Transverse colon (tissue), 4 donors: ENCODE measurements around the gene SMARCD3. TPM values are rescaled to one million over a fixed set of nuclear protein-coding genes. Genes with fewer than 3 reads are reported as not detected.

Source experiments
- DNase-seq: peaks from one replicate; pipeline ENCODE4 v3.0.0-alpha.2; 2019
- H3K27ac ChIP-seq, 4 donors: fragments of 200-600 bp; sonication (generic); 2 replicates each; pipeline ENCODE4 v1.5.1; 2016 to 2018; ENCODE audit warnings: inconsistent platforms in 4 of 4
- H3K27me3 ChIP-seq: fragments of 200-600 bp; sonication (generic); 2 replicates; pipeline ENCODE4 v1.5.1; 2017; ENCODE audit warnings: inconsistent platforms
- H3K36me3 ChIP-seq, 4 donors: fragments of 200-600 bp; sonication (generic); 2 replicates each; pipeline ENCODE4 v1.5.1; 2017 to 2019; ENCODE audit warnings: inconsistent platforms in 4 of 4
- H3K4me1 ChIP-seq, 4 donors: fragments of 200-600 bp; sonication (generic); 2 replicates each; pipeline ENCODE4 v1.5.1; 2017 to 2020; ENCODE audit warnings: inconsistent platforms in 4 of 4
- H3K4me3 ChIP-seq, 4 donors: fragments of 200-600 bp; sonication (generic); 1 replicate in 1 of 4; 2 replicates in 3 of 4; pipeline versions ENCODE4 v1.5.1 to v1.6.1; 2017 to 2019; ENCODE audit warnings: inconsistent platforms in 4 of 4
- H3K9me3 ChIP-seq, 2 donors: fragments of 200-600 bp; sonication (generic); 2 replicates each; pipeline ENCODE4 v1.5.1; 2017 to 2019; ENCODE audit warnings: inconsistent platforms in 2 of 2
- CTCF ChIP-seq, 5 experiments: fragments of 200-600 bp in 3 of 5; fragments of 450-650 bp in 2 of 5; sonication (generic) in 3 of 5; IDR thresholded peaks; 1 replicate in 2 of 5; 2 replicates in 3 of 5; pipeline ENCODE4 v1.5.1; 2016 to 2017; ENCODE audit warnings: antibody characterized with exemption in 5 of 5, inconsistent platforms in 3 of 5, mild to moderate bottlenecking in 2 of 5, moderate library complexity in 1 of 5
- EP300 ChIP-seq: sonication (generic); formaldehyde crosslinking; IDR thresholded peaks from one replicate; pipeline ENCODE4 v1.6.1; 2017; ENCODE audit warnings: antibody characterized with exemption, low read depth
- POLR2A ChIP-seq: fragments of 450-650 bp; IDR thresholded peaks from one replicate; pipeline ENCODE4 v1.6.1; 2016; ENCODE audit warnings: antibody characterized with exemption, mild to moderate bottlenecking, moderate library complexity
- POLR2AphosphoS5 ChIP-seq, 3 donors: sonication (generic); formaldehyde crosslinking; IDR thresholded peaks; one replicate each; pipeline ENCODE4 v1.6.1; 2016; ENCODE audit warnings: antibody characterized with exemption in 3 of 3
- WGBS, 2 donors: methylation state at CpG; one replicate each; pipeline ENCODE4 v1.1.5; 2018; ENCODE audit warnings: low coverage in 1 of 2; 5-methylcytosine and 5-hydroxymethylcytosine counted together
- in situ Hi-C, 4 donors: fragments of 200-750 bp; cut with MboI; loops; one replicate each; pipeline versions ENCODE4 v1.15.0 to v1.15.1; 2017; ENCODE audit warnings: low sequenced_read_pairs in 3 of 4, low pct_ligation_motif_present in 1 of 4, low pct_unique_long_range_greater_than_20kb in 1 of 4
- intact Hi-C: fragments of 100-400 bp; cut with DNase I; formaldehyde crosslinking; loops from one replicate; pipeline ENCODE4 v1.15.1; 2023; ENCODE audit warnings: low total_unique reads
- total RNA-seq, 4 donors: library from RNA; depleted of rRNA; stranded (reverse); fragments of >200 nt; gene quantifications; one replicate each; pipeline ENCODE4 v1.1.0, GENCODE V29; 2016

The SMARCD3 gene
- total RNA-seq, 4 donors from 2014 or later: 6.6 to 19.1 (median 9.9) TPM

DNA sequence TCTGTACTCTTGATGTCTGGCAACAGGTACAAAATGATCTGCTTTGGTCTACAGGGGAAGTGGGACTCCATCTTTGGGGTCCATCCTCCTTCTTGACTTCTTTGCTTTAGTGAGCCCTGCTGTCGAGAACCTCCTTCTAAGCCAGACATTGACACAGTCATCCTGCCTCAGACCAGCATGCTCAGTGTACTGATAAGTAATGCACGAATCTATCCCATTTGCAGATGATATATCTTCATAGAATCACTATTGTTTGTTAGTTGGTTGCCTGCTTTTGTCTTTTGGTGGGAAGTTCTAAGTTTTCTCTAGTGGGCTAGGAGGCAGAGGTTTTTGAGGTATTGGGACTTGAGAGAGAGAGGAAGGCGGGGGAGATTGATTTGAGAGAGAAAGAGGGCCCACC lies 47.1 kb downstream of the SMARCD3 start:
- H3K4me3 ChIP-seq: no peak overlapping the region
- H3K9me3 ChIP-seq: no peaks in the 10 kb centered on the region
- DNase-seq: no peak
- in situ Hi-C loops (no loop called here), intact Hi-C loops (no loop called here)
- H3K27me3 ChIP-seq: peaks cover 24% of the 10 kb centered on the region
- no peak overlapping the region for H3K27ac ChIP-seq
- H3K36me3 ChIP-seq: no peaks in the 10 kb centered on the region
- 80 to 100% methylated on average over 2 to 3 of the region's 3 CpGs for WGBS, 2 donors
- H3K4me1 ChIP-seq: peaks cover 0 to 4% (median 0%) of the 10 kb centered on the region in 4 donors
- TF ChIP-seq POLR2AphosphoS5 (IDR thresholded peaks at IDR 0.05) (no peak), POLR2A (no peak), CTCF (IDR thresholded peaks at IDR 0.05) (no peak), EP300 (no peak)

GRCh38 chr7:151198945-151199848 lies 49.3 kb downstream of the SMARCD3 start:
- no peak for TF ChIP-seq POLR2AphosphoS5 (IDR thresholded peaks at IDR 0.05)
- no peak overlapping the region for H3K27ac ChIP-seq
- H3K4me1 ChIP-seq: peaks cover 0 to 4% (median 0%) of the 10 kb centered on the region in 4 donors
- H3K27me3 ChIP-seq: peaks cover 13% of the 10 kb centered on the region
- in situ Hi-C loops: no loop called here
- H3K36me3 ChIP-seq: no peaks in the 10 kb centered on the region
- no peak overlapping the region for H3K4me3 ChIP-seq
- DNase-seq: no peak
- intact Hi-C loops: no loop called here
- 40 to 68% methylated on average over 3 to 30 of the region's 30 CpGs for WGBS, 2 donors
- H3K9me3 ChIP-seq: no peaks in the 10 kb centered on the region

- intact Hi-C loops: no loop called here
- Histone ChIP-seq H3K4me1 (peaks cover 0 to 4% (median 0%) of the 10 kb centered on the region in 4 donors), H3K9me3 (no peaks in the 10 kb centered on the region), H3K27me3 (peaks cover 4% of the 10 kb centered on the region), H3K36me3 (no peaks in the 10 kb centered on the region), H3K4me3 (no peak overlapping the region), H3K27ac (no peak overlapping the region)
- in situ Hi-C loops: no loop called here
- TF ChIP-seq EP300 (no peak), POLR2A (no peak), POLR2AphosphoS5 (IDR thresholded peaks at IDR 0.05) (no peak), CTCF (IDR thresholded peaks at IDR 0.05) (no peak)
- no peak for DNase-seq
Observed at GRCh38 chr7:151197932-151198331, 50.6 kb downstream of the SMARCD3 start.

DNA sequence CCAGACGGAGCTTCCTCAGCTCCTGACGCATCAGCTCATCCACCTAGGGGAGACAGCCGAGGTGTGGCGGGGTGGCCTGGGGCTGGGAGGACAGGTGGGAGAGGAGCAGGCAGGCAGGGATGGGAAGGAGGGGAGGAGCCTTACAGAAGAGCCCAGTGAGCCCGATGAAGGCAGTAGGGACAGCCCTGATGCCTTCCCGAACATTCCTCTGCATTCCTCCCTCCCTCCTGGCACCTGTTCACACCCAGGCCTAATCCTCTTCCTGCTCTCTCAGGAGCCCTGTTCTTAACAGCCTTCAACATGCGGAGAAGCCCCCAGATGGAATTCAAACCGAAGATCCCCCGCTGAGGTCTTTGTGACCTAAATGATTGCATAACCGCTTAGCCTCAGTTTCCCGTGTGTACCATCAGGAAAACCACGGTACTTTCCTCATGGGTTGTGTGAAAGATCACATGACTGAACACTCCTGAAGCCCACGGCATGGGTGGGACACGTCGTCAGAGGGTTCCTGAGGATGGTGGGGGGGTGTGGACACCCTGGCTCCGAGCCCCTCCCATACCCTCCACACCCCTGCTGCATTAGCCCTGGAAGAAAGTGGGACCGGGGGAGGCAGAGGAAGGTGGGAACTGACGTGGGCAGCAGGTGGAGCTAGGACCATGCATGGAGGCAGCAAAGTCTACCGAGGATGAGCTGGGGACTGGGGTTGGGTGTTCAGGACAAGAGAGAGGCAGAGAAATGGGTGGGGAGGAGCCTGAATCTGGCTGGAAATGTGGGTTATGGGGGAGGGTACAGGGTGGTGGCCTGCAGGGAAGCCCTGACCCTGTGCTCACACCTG lies 52.7 kb downstream of the SMARCD3 start:
- in situ Hi-C loops: no loop called here
- Histone ChIP-seq H3K27ac (no peak overlapping the region), H3K4me3 (no peak overlapping the region), H3K27me3 (peaks cover 4% of the 10 kb centered on the region), H3K4me1 (peaks cover 0 to 4% (median 0%) of the 10 kb centered on the region in 4 donors), H3K9me3 (no peaks in the 10 kb centered on the region), H3K36me3 (no peaks in the 10 kb centered on the region)
- TF ChIP-seq CTCF (IDR thresholded peaks at IDR 0.05) (no peak), POLR2A (no peak), EP300 (no peak), POLR2AphosphoS5 (IDR thresholded peaks at IDR 0.05) (no peak)
- no peak for DNase-seq
- intact Hi-C loops: no loop called here
- 41 to 54% methylated on average over 8 to 19 of the region's 19 CpGs for WGBS, 2 donors
